Measurements from ENCODE around the gene CEACAM1. TPM values are rescaled to one million over a fixed set of nuclear protein-coding genes. Genes with fewer than 3 reads are reported as not detected.

The CEACAM1 gene
- total RNA-seq, 1 experiment from 2014 or later: 2.0 TPM

DNA sequence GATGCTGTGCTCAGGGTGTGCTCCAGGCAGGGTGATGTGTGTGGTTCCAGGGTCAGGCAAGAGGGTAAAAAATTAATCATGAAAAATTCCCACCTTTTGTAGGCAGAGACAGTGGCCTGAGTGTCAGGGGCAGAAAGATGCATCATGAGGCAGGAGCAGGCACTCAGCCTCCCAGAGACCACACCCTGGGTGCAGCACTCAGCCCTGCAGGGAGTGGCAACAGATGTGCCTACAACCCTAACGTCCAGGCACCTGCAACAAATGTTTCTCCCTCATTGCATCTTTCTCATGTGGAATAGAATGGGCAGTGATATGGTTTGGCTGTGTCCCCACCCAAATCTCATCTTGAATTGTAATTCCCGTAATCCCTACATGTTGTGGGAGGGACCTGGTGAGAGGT, 19.6 kb upstream of the CEACAM1 start (continued):
- TF ChIP-seq, protein P1, sequence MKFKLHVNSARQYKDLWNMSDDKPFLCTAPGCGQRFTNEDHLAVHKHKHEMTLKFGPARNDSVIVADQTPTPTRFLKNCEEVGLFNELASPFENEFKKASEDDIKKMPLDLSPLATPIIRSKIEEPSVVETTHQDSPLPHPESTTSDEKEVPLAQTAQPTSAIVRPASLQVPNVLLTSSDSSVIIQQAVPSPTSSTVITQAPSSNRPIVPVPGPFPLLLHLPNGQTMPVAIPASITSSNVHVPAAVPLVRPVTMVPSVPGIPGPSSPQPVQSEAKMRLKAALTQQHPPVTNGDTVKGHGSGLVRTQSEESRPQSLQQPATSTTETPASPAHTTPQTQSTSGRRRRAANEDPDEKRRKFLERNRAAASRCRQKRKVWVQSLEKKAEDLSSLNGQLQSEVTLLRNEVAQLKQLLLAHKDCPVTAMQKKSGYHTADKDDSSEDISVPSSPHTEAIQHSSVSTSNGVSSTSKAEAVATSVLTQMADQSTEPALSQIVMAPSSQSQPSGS (CRISPR knock-in tag; IDR thresholded peaks at IDR 0.05; ENCODE audit: borderline replicate concordance, low read depth): no peak
- TF ChIP-seq NFYB (CRISPR knock-in tag; conservative IDR thresholded peaks at IDR 0.05; ENCODE audit: low read depth) (no peak), TP53 (CRISPR knock-in tag; IDR thresholded peaks at IDR 0.05) (no peak), GRHL2 (CRISPR knock-in tag; IDR thresholded peaks at IDR 0.05; ENCODE audit: insufficient replicate concordance, severe bottlenecking) (no peak)
- TF ChIP-seq, protein P2, sequence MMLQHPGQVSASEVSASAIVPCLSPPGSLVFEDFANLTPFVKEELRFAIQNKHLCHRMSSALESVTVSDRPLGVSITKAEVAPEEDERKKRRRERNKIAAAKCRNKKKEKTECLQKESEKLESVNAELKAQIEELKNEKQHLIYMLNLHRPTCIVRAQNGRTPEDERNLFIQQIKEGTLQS (CRISPR knock-in tag; conservative IDR thresholded peaks at IDR 0.05): no peak
- TF ChIP-seq, protein P3, sequence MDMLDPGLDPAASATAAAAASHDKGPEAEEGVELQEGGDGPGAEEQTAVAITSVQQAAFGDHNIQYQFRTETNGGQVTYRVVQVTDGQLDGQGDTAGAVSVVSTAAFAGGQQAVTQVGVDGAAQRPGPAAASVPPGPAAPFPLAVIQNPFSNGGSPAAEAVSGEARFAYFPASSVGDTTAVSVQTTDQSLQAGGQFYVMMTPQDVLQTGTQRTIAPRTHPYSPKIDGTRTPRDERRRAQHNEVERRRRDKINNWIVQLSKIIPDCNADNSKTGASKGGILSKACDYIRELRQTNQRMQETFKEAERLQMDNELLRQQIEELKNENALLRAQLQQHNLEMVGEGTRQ (CRISPR knock-in tag; IDR thresholded peaks at IDR 0.05): no peak

DNA sequence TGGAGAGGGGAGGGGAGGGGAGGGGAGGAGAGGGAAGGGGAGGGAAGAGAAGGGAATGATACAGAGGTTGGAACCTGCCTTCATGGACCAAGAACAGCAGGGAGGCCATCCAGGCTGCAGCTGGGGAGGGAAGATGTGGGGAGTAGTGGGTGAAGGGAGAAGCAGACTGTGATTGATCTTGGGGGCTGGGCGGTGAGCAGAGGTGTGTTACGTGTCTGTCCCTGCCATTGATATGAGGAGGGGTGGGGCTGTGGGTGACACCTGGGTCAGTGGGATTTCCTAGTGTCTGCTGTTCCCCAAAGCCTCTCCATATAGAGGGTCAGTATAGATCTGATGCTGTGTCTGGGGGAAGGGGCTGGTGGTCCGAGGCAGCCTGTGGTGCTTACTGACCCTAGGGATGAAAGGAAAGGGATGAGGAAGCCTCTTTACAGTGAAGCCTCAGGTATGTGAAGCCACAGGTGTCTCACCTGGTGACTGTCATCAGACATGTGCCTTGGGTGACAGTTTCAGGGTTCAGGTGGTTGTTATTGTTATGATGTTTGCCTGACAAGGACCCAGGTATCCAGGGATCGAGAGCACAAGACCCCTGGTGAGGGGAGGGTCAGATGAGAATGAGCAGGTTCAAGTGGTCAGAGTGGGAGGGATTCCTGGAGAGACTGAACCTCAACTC, 18.7 kb upstream of the CEACAM1 start:
- H3K9me3 Mint-ChIP-seq: peaks cover 34% of the 10 kb centered on the region
- TF ChIP-seq MYBL2 (CRISPR knock-in tag; IDR thresholded peaks at IDR 0.05): no peak
- TF ChIP-seq, protein P4, sequence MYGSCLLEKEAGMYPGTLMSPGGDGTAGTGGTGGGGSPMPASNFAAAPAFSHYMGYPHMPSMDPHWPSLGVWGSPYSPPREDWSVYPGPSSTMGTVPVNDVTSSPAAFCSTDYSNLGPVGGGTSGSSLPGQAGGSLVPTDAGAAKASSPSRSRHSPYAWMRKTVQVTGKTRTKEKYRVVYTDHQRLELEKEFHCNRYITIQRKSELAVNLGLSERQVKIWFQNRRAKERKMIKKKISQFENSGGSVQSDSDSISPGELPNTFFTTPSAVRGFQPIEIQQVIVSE (CRISPR knock-in tag; IDR thresholded peaks at IDR 0.05; ENCODE audit: borderline replicate concordance): no peak
- TF ChIP-seq, protein P5, sequence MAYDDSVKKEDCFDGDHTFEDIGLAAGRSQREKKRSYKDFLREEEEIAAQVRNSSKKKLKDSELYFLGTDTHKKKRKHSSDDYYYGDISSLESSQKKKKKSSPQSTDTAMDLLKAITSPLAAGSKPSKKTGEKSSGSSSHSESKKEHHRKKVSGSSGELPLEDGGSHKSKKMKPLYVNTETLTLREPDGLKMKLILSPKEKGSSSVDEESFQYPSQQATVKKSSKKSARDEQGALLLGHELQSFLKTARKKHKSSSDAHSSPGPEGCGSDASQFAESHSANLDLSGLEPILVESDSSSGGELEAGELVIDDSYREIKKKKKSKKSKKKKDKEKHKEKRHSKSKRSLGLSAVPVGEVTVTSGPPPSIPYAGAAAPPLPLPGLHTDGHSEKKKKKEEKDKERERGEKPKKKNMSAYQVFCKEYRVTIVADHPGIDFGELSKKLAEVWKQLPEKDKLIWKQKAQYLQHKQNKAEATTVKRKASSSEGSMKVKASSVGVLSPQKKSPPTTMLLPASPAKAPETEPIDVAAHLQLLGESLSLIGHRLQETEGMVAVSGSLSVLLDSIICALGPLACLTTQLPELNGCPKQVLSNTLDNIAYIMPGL (CRISPR knock-in tag; IDR thresholded peaks at IDR 0.05): no peak
- no peak for TF ChIP-seq ZNF416 (CRISPR knock-in tag; IDR thresholded peaks at IDR 0.05)
- TF ChIP-seq NR3C1 (CRISPR knock-in tag; conservative IDR thresholded peaks at IDR 0.05; ENCODE audit: low read depth): no peak
- TF ChIP-seq CREM (CRISPR knock-in tag; IDR thresholded peaks at IDR 0.05): no peak
- TF ChIP-seq, protein P6, sequence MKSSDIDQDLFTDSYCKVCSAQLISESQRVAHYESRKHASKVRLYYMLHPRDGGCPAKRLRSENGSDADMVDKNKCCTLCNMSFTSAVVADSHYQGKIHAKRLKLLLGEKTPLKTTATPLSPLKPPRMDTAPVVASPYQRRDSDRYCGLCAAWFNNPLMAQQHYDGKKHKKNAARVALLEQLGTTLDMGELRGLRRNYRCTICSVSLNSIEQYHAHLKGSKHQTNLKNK (CRISPR knock-in tag; IDR thresholded peaks at IDR 0.05): no peak
- TF ChIP-seq GTF2I (CRISPR knock-in tag; conservative IDR thresholded peaks at IDR 0.05): no peak
- TF ChIP-seq ZNF423 (CRISPR knock-in tag; IDR thresholded peaks at IDR 0.05): no peak
- TF ChIP-seq, protein P7, sequence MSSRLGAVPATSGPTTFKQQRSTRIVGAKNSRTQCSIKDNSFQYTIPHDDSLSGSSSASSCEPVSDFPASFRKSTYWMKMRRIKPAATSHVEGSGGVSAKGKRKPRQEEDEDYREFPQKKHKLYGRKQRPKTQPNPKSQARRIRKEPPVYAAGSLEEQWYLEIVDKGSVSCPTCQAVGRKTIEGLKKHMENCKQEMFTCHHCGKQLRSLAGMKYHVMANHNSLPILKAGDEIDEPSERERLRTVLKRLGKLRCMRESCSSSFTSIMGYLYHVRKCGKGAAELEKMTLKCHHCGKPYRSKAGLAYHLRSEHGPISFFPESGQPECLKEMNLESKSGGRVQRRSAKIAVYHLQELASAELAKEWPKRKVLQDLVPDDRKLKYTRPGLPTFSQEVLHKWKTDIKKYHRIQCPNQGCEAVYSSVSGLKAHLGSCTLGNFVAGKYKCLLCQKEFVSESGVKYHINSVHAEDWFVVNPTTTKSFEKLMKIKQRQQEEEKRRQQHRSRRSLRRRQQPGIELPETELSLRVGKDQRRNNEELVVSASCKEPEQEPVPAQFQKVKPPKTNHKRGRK (CRISPR knock-in tag; IDR thresholded peaks at IDR 0.05; ENCODE audit: borderline replicate concordance): no peak
- TF ChIP-seq, protein P8, sequence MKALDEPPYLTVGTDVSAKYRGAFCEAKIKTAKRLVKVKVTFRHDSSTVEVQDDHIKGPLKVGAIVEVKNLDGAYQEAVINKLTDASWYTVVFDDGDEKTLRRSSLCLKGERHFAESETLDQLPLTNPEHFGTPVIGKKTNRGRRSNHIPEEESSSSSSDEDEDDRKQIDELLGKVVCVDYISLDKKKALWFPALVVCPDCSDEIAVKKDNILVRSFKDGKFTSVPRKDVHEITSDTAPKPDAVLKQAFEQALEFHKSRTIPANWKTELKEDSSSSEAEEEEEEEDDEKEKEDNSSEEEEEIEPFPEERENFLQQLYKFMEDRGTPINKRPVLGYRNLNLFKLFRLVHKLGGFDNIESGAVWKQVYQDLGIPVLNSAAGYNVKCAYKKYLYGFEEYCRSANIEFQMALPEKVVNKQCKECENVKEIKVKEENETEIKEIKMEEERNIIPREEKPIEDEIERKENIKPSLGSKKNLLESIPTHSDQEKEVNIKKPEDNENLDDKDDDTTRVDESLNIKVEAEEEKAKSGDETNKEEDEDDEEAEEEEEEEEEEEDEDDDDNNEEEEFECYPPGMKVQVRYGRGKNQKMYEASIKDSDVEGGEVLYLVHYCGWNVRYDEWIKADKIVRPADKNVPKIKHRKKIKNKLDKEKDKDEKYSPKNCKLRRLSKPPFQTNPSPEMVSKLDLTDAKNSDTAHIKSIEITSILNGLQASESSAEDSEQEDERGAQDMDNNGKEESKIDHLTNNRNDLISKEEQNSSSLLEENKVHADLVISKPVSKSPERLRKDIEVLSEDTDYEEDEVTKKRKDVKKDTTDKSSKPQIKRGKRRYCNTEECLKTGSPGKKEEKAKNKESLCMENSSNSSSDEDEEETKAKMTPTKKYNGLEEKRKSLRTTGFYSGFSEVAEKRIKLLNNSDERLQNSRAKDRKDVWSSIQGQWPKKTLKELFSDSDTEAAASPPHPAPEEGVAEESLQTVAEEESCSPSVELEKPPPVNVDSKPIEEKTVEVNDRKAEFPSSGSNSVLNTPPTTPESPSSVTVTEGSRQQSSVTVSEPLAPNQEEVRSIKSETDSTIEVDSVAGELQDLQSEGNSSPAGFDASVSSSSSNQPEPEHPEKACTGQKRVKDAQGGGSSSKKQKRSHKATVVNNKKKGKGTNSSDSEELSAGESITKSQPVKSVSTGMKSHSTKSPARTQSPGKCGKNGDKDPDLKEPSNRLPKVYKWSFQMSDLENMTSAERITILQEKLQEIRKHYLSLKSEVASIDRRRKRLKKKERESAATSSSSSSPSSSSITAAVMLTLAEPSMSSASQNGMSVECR (CRISPR knock-in tag; IDR thresholded peaks at IDR 0.05; ENCODE audit: borderline replicate concordance): no peak
- H3K4me1 Mint-ChIP-seq: no peaks in the 10 kb centered on the region
- ATAC-seq (no peak), DNase-seq (ENCODE audit: low spot score) (no peak)
- peaks cover 23% of the 10 kb centered on the region for H3K36me3 Mint-ChIP-seq
- peaks cover 32% of the 10 kb centered on the region for H3K27me3 Mint-ChIP-seq (ENCODE audit: low read depth)
- no peak overlapping the region for H3K27ac Mint-ChIP-seq
- CTCF ChIA-PET: no interaction called here
- POLR2A ChIA-PET: no interaction called here
- H3K4me3 Mint-ChIP-seq: no peak overlapping the region

All from WTC11 (cell line).